ENCODE data around the gene FOXK1. TPM values are rescaled to one million over a fixed set of nuclear protein-coding genes. Genes with fewer than 3 reads are reported as not detected.

The FOXK1 gene
- total and polyA plus RNA-seq, 9 of the 15 experiments (the other 6 are each of a cell fraction or from before 2014, with no cell fraction given), result 0.32 to 45.5 (median 8.1) TPM

- TF ChIP-seq ARID3A (IDR thresholded peaks at IDR 0.05; ENCODE audit: borderline replicate concordance, low read depth, low read length), result no peak
- TF ChIP-seq SAFB2 (IDR thresholded peaks at IDR 0.05; ENCODE audit: borderline replicate concordance, low read depth, low read length, severe bottlenecking), result no peak
- TF ChIP-seq BRD9 (IDR thresholded peaks at IDR 0.05; ENCODE audit: low read depth, partially characterized antibody), result no peak
- no peak for TF ChIP-seq WHSC1 (IDR thresholded peaks at IDR 0.05; ENCODE audit: low read length)
These were observed 67.7 kb downstream of the FOXK1 start (continued) for GRCh38 chr7:4749798-4750197.

GRCh38 chr7:4751398-4751947 is 69.4 kb downstream of the FOXK1 start:
- H4K20me1 ChIP-seq (replicated peaks; ENCODE audit: control insufficient read depth, insufficient read depth, low read length), result peaks cover 18% of the 10 kb centered on the region
- POLR2A ChIA-PET, result interaction anchor here (0.9 kb wide), 1 partner anchor 12 kb away, joined by 3 read pairs; no protein-coding TSS in a partner anchor
- no peak overlapping the region for H3K27ac ChIP-seq (ENCODE audit: extremely low read depth, low read depth, low read length)
- no peak for FAIRE-seq
- H3K9ac ChIP-seq (ENCODE audit: insufficient read depth in 1 of 2, low read depth in 2 of 2, low read length in 2 of 2), result peak overlapping the region in 1 of 2 experiments; percentile 31; a peak in 1 of 4 replicates
- peaks cover 3% of the 10 kb centered on the region for H3K9me1 ChIP-seq (ENCODE audit: control insufficient read depth, insufficient read depth, low read length)
- no peak overlapping the region for H3K4me2 ChIP-seq (ENCODE audit: insufficient read depth, low read length)
- H3K79me2 ChIP-seq (ENCODE audit: control insufficient read depth, insufficient read depth, low read length), result peaks cover 38% of the 10 kb centered on the region
- no peaks in the 10 kb centered on the region for H3K27me3 ChIP-seq (ENCODE audit: control insufficient read depth in 2 of 2, insufficient read depth in 2 of 2, low read length in 2 of 2)
- peaks cover 65% of the 10 kb centered on the region; the same call in 2 of the 3 replicates for H3K36me3 ChIP-seq (ENCODE audit: control insufficient read depth, insufficient read depth, low read length)
- no peak for DNase-seq (ENCODE audit: extremely low read depth in 1 of 4, low spot score in 3 of 4)
- WGBS (ENCODE audit: insufficient coverage, low coverage, missing lambda C conversion rate), result 91% methylated on average over 19 of the region's 20 CpGs
- CTCF ChIA-PET (ENCODE audit: low intra/inter-chr PET ratio), result interaction anchor here (1.1 kb wide), 1 partner anchor 141 kb away, joined by 3 read pairs; no protein-coding TSS in a partner anchor
- H2AFZ ChIP-seq (ENCODE audit: low read depth, low read length), result no peak overlapping the region
- no peaks in the 10 kb centered on the region for H3K9me3 ChIP-seq (replicated peaks; ENCODE audit: control insufficient read depth, insufficient read depth, low read depth, low read length)
- intact Hi-C loops (cut with micrococcal nuclease) (no loop called here), in situ Hi-C loops (cut with MboI) (no loop called here)
- no peak overlapping the region for H3K4me3 ChIP-seq
- peaks cover 0 to 31% of the 10 kb centered on the region in 2 experiments; a peak in 2 of 5 replicates for H3K4me1 ChIP-seq (replicated peaks in 1 of 2; ENCODE audit: control insufficient read depth in 2 of 2, insufficient read depth in 2 of 2, low read length in 2 of 2)
- no TSS peak for BruUV-seq (replicated peaks)
- ATAC-seq, result no peak
- TF ChIP-seq ELF1 (tag; IDR thresholded peaks at IDR 0.05) (no peak), CEBPB (tag; IDR thresholded peaks at IDR 0.05) (no peak), RBM22 (IDR thresholded peaks at IDR 0.05; ENCODE audit: low read depth, low read length, poor library complexity, severe bottlenecking) (peak; percentile 62), ZBTB33 (CRISPR knock-in tag; IDR thresholded peaks at IDR 0.05) (peak; percentile 29; the same call in 1 of the 2 replicates)

All from K562 (cell line).